ENCODE measurements around the gene UBE2S. TPM values are rescaled to one million over a fixed set of nuclear protein-coding genes. Genes with fewer than 3 reads are reported as not detected.

UBE2S gene
- total and polyA plus RNA-seq, 10 of the 15 experiments (the other 5 are each of a cell fraction or from before 2014, with no cell fraction given) = 2.3 to 640 (median 127) TPM

DNA sequence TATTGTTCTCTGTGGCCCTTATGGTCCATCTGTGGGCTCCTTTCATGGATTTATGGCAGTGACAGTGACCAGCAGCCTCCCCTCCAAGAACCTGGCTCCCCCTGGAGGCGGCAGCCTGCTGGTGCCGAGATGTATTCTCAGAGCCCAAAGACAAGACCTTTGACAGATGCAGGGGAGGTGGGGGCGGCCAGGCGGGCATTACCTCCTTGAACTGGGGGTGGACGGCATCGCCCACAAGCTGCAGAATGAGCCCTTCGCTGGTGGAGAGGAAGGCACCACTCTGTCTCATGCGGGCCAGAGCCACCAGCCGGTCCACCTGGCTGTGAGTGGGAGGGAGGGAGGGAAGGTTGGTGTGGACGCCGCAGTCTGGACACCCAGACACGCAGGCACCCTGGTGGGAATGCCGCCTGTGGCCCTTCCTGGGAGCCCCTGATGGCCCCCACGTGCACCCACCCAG, 47.2 kb upstream of the UBE2S start (continued):
- TF ChIP-seq E4F1 (IDR thresholded peaks at IDR 0.05; ENCODE audit: borderline replicate concordance, partially characterized antibody) (no peak), TAF1 (IDR thresholded peaks at IDR 0.05; ENCODE audit: borderline replicate concordance, low read depth, low read length) (no peak), RB1 (IDR thresholded peaks at IDR 0.05; ENCODE audit: borderline replicate concordance) (no peak), PML (IDR thresholded peaks at IDR 0.05; ENCODE audit: low read length) (no peak), ZNF24 (IDR thresholded peaks at IDR 0.05) (no peak), NBN (IDR thresholded peaks at IDR 0.05) (no peak), ESRRA (IDR thresholded peaks at IDR 0.05; ENCODE audit: low read length) (no peak), NR2C2 (IDR thresholded peaks at IDR 0.05; ENCODE audit: borderline replicate concordance, control insufficient read depth, insufficient read length, low read depth) (no peak), SP1 (IDR thresholded peaks at IDR 0.05; ENCODE audit: low read depth, low read length) (no peak), NFYA (IDR thresholded peaks at IDR 0.05; ENCODE audit: borderline replicate concordance, low read depth, low read length) (no peak), POLR2AphosphoS2 (IDR thresholded peaks at IDR 0.05; ENCODE audit: low read depth, low read length) (no peak), RAD21 (IDR thresholded peaks at IDR 0.05; ENCODE audit: insufficient read depth, low read depth, low read length) (peak; percentile 44; the same call in 1 of the 2 replicates), STAT3 (IDR thresholded peaks at IDR 0.05; ENCODE audit: low read depth, low read length) (no peak)
- TF ChIP-seq, protein P1, sequence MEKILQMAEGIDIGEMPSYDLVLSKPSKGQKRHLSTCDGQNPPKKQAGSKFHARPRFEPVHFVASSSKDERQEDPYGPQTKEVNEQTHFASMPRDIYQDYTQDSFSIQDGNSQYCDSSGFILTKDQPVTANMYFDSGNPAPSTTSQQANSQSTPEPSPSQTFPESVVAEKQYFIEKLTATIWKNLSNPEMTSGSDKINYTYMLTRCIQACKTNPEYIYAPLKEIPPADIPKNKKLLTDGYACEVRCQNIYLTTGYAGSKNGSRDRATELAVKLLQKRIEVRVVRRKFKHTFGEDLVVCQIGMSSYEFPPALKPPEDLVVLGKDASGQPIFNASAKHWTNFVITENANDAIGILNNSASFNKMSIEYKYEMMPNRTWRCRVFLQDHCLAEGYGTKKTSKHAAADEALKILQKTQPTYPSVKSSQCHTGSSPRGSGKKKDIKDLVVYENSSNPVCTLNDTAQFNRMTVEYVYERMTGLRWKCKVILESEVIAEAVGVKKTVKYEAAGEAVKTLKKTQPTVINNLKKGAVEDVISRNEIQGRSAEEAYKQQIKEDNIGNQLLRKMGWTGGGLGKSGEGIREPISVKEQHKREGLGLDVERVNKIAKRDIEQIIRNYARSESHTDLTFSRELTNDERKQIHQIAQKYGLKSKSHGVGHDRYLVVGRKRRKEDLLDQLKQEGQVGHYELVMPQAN (conservative IDR thresholded peaks at IDR 0.05) = no peak
